GM13976 (cell line): Measurements from ENCODE around the gene EHF.

Source experiments
- DNase-seq: peaks from one replicate; pipeline ENCODE4 v3.0.0; 2012; ENCODE audit warnings: low spot score
- in situ Hi-C: fragments of 300-500 bp; cut with MboI; formaldehyde crosslinking; loops from one replicate; pipeline ENCODE4 v1.12.0; 2022; ENCODE audit warnings: low sequenced_read_pairs, mixed read lengths, inconsistent platforms; ENCODE audit not compliant: unreplicated experiment
- TF ChIP-seq, protein P1 (sequence below): IDR thresholded peaks from 2 replicates; pipeline ENCODE4 v1.5.1; 2012; ENCODE audit warnings: borderline replicate concordance, mild to moderate bottlenecking; ENCODE audit not compliant: insufficient read depth; ENCODE audit errors: extremely low read depth, missing control alignments, control extremely low read depth

The EHF gene

DNA sequence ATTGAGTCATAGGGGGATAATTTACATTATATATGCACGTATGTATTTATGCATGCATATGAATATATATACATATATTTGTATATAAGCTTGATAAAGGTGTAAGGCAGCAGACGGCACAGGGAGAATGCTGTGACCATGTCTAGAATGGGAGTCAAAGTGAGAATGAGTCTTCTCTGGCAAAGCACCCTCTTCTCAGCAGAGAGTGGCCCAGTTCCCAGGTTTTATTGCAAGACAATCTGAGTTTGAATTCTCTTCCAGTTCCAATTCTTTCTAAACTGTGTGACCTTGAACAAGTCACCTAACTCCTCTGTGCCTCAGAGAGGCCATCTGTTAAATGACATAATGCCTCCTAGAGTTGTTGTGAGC lies 13.8 kb downstream of the EHF start:
- no peak for DNase-seq
- in situ Hi-C loops: no loop called here
- TF ChIP-seq, protein P1, sequence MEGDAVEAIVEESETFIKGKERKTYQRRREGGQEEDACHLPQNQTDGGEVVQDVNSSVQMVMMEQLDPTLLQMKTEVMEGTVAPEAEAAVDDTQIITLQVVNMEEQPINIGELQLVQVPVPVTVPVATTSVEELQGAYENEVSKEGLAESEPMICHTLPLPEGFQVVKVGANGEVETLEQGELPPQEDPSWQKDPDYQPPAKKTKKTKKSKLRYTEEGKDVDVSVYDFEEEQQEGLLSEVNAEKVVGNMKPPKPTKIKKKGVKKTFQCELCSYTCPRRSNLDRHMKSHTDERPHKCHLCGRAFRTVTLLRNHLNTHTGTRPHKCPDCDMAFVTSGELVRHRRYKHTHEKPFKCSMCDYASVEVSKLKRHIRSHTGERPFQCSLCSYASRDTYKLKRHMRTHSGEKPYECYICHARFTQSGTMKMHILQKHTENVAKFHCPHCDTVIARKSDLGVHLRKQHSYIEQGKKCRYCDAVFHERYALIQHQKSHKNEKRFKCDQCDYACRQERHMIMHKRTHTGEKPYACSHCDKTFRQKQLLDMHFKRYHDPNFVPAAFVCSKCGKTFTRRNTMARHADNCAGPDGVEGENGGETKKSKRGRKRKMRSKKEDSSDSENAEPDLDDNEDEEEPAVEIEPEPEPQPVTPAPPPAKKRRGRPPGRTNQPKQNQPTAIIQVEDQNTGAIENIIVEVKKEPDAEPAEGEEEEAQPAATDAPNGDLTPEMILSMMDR: no peak

DNA sequence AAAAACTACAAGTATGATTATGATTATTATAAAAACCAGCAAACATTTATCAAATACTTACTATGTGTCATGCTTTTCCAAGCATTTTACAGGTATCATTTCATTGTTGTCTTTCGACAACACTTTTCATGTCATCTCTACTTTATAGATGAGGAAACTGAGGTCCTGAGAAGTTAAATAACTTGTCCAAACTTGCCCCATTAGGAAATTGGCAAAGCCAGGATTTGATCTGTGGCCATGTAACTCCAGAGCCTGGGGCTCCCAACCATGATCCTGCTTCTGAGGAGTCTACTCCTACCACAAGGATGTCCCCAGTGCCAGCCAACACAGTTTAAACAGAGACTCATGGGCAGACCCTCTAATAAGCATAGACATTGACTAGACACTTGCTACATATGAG lies 15.2 kb downstream of the EHF start:
- TF ChIP-seq, protein P1: no peak
- in situ Hi-C loops: no loop called here

DNA sequence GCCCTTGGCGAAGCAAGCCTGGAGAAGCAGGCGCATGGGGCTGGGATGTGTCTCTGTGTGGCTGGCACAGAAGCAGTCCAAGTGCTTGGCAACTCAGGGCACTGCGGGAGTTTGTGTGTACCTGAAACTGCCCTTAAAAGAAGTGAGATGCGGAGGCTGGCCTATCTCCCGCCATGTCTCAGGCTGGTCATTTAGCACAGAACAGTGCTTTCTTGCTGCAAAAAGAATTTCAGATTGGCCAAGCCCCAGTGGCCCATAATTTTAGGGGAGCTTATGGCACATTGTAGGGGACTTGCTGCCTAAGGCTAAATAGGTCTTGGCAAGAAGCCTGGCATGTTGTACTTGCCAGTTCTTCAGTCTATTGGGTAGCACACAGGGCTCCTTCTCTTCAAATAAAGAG lies 16.4 kb downstream of the EHF start:
- TF ChIP-seq, protein P1: no peak
- DNase-seq: no peak
- in situ Hi-C loops: no loop called here

More for the DNA sequence above, 15.2 kb downstream of the EHF start:
- DNase-seq: no peak

DNA sequence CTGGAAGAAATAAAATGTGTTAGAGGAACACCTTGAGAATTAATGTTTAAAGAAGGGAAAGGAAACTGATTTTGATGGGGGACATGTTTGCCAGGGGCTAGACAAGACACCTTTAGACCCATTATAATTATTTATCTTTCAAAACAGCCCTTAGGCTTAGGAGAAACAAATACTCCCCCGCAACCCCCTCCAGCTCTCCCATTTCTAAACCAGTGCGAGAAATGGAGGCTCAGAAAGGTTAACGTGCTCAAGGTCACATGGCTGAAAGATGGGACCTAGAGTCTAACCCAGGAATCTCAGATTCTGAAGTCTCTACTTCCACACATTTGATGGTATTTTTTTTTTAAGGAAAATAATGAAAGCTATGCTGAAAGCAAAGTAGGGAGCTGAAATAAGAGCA lies 18.0 kb downstream of the EHF start:
- in situ Hi-C loops: no loop called here
- TF ChIP-seq, protein P1: no peak
- no peak for DNase-seq

DNA sequence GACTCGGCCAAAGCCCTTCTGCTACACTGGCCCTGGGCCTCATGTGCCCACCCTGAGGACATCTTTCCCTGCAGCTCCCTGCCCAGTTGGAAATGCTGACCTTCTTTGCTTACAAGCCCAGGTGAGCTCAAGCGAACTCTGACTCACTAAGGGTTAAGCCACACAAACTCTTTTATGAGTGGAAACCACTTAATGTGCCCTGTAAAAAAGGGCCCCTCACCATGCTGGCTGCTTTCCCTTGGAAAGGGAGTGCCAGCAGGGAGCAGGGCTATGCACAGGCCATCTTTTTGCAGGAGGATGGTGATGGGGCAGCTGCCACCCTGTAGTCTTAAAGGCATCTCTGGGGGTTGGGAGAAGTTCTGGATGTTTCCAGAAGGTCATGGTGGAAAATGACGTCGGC lies 18.7 kb downstream of the EHF start:
- no peak for DNase-seq
- TF ChIP-seq, protein P1: no peak
- in situ Hi-C loops: no loop called here

DNA sequence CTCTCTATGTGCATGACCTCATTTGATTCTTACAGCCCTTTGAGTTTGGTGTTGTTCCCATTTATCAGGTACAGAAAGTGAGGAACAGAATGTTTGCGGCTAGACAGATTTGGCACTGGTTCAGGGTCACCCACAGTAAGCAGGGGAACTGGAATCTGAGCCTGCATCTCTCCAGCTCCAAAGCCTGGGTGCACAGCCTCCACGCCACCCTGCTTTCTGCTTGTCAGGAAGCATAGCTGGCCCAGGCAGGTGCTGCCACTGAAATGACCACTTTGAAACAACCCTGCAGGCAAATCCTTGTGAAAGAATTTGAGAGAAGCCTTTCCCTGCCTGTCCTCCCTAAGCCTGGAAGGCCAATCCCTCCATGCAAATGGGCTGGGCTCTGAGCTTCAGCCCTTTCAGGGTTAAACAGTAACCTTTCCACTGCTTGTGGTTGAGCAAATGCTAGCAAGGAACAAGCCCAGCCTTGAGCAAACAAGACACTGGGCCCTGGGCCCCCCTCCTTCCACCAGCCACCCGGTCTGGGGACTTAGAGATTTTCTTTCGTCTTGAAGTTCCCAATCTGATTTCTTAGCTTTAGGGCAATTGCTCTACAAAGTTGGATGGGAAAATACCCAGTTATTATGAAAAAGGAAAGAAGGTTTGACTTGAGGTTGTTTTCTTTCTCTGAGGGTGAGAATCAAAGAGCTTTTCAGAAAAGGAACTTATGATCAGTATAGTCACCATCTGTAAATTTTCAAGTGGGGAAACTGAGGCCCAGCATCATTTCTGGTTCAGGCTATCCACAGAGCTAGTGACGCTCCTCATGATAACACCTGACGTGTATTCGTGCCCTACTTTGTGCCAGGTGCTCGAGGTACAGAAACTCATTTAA lies 19.4 kb downstream of the EHF start:
- TF ChIP-seq, protein P1: no peak
- in situ Hi-C loops: no loop called here
- no peak for DNase-seq

DNA sequence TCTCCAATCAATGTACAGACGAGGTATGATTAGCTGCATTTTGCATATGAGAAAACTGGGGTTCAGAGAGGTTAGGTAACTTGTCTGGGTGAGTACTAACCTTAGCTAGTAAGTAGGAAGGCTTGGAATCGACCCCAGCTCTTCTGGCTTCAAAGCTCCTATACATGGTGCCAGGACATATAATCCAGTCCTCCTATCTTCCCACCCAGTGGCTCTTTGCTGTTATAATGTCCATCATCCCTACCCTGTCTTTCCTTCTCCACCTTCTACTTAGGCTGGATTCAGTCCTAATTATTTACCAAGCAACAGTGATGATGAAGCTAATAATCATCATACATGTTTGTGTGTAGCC lies 20.0 kb downstream of the EHF start:
- TF ChIP-seq, protein P1: no peak
- no peak for DNase-seq
- in situ Hi-C loops: no loop called here
